ENCODE measurements around the gene RNF144A.

Gene RNF144A

GRCh38 chr2:6968319-6969100 lies 51.3 kb downstream of the RNF144A start:
- no peak overlapping the region for H3K4me3 ChIP-seq (ENCODE audit: low read depth, low read length)
- peak; percentile 29 for DNase-seq
- H3K27me3 ChIP-seq (replicated peaks) = no peaks in the 10 kb centered on the region
- H3K36me3 ChIP-seq (replicated peaks) = no peaks in the 10 kb centered on the region
- H3K27ac ChIP-seq = no peak overlapping the region
- in situ Hi-C loops (cut with HindIII; ENCODE audit: low pct_ligation_motif_present, low sequenced_read_pairs) = no loop called here
- peak; percentile 57 for TF ChIP-seq CTCF (IDR thresholded peaks at IDR 0.05; ENCODE audit: low read depth, low read length, missing control alignments)

GRCh38 chr2:6970551-6970950 lies 53.3 kb downstream of the RNF144A start:
- Histone ChIP-seq H3K36me3 (replicated peaks) (no peaks in the 10 kb centered on the region), H3K27ac (no peak overlapping the region), H3K4me3 (ENCODE audit: low read depth, low read length) (no peak overlapping the region), H3K27me3 (replicated peaks) (no peaks in the 10 kb centered on the region)
- no peak for TF ChIP-seq CTCF (IDR thresholded peaks at IDR 0.05; ENCODE audit: low read depth, low read length, missing control alignments)
- in situ Hi-C loops (cut with HindIII; ENCODE audit: low pct_ligation_motif_present, low sequenced_read_pairs) = no loop called here
- DNase-seq = no peak

GRCh38 chr2:6970976-6971480 lies 53.8 kb downstream of the RNF144A start:
- no peak for DNase-seq
- H3K27me3 ChIP-seq (replicated peaks) = no peaks in the 10 kb centered on the region
- in situ Hi-C loops (cut with HindIII; ENCODE audit: low pct_ligation_motif_present, low sequenced_read_pairs) = no loop called here
- H3K4me3 ChIP-seq (ENCODE audit: low read depth, low read length) = no peak overlapping the region
- H3K27ac ChIP-seq = no peak overlapping the region
- TF ChIP-seq CTCF (IDR thresholded peaks at IDR 0.05; ENCODE audit: low read depth, low read length, missing control alignments) = no peak
- no peaks in the 10 kb centered on the region for H3K36me3 ChIP-seq (replicated peaks)

- no peak overlapping the region for H3K4me3 ChIP-seq (ENCODE audit: low read depth, low read length)
- TF ChIP-seq CTCF (IDR thresholded peaks at IDR 0.05; ENCODE audit: low read depth, low read length, missing control alignments) = no peak
- DNase-seq = no peak
- H3K27me3 ChIP-seq (replicated peaks) = no peaks in the 10 kb centered on the region
- H3K36me3 ChIP-seq (replicated peaks) = no peaks in the 10 kb centered on the region
- H3K27ac ChIP-seq = no peak overlapping the region
- in situ Hi-C loops (cut with HindIII; ENCODE audit: low pct_ligation_motif_present, low sequenced_read_pairs) = no loop called here
Observed at GRCh38 chr2:6971502-6971901, 54.3 kb downstream of the RNF144A start.

- H3K4me3 ChIP-seq (ENCODE audit: low read depth, low read length) = no peak overlapping the region
- in situ Hi-C loops (cut with HindIII; ENCODE audit: low pct_ligation_motif_present, low sequenced_read_pairs) = no loop called here
- no peak for TF ChIP-seq CTCF (IDR thresholded peaks at IDR 0.05; ENCODE audit: low read depth, low read length, missing control alignments)
- no peaks in the 10 kb centered on the region for H3K36me3 ChIP-seq (replicated peaks)
- H3K27ac ChIP-seq = no peak overlapping the region
- H3K27me3 ChIP-seq (replicated peaks) = no peaks in the 10 kb centered on the region
- no peak for DNase-seq
Observed at GRCh38 chr2:6972067-6972710, 55.0 kb downstream of the RNF144A start.
